A673 (cell line): Measurements from ENCODE around the gene ZNF554. TPM values are rescaled to one million over a fixed set of nuclear protein-coding genes. Genes with fewer than 3 reads are reported as not detected.

Experiments used
- BruUV-seq: library from RNA; stranded (reverse); fragments of 400-500 nt; replicated peaks from 2 replicates; lab custom pipeline; 2021; lab: Mats Ljungman, UMichigan
- CTCF ChIA-PET: fragments of 300-600 bp; sonication (Branson Sonifier 250); formaldehyde crosslinking; loops from one replicate; lab custom pipeline; 2022; ENCODE audit warnings: antibody characterized with exemption; lab: Charles Lee
- POLR2A ChIA-PET: fragments of 300-600 bp; sonication (Branson Sonifier 250); formaldehyde crosslinking; loops from one replicate; lab custom pipeline; 2022; ENCODE audit warnings: antibody characterized with exemption; ENCODE audit not compliant: low non-redundant PET; lab: Charles Lee
- DNase-seq: peaks from one replicate; pipeline ENCODE4 v3.0.0-alpha.2; 2015; ENCODE audit warnings: low spot score
- H3K27ac ChIP-seq: fragments of 200-600 bp; sonication (generic); 2 replicates; pipeline ENCODE4 v1.5.1; 2016; ENCODE audit warnings: mixed run types, low read depth, mild to moderate bottlenecking, mixed read lengths, antibody characterized with exemption, low read length; ENCODE audit not compliant: poor library complexity, severe bottlenecking
- H3K27me3 ChIP-seq: fragments of 200-600 bp; sonication (generic); replicated peaks from 2 replicates; pipeline ENCODE4 v1.6.1; 2017; ENCODE audit warnings: mixed run types, low read depth, mild to moderate bottlenecking, mixed read lengths, antibody characterized with exemption, low read length; ENCODE audit not compliant: insufficient read depth, poor library complexity
- H3K36me3 ChIP-seq: fragments of 200-600 bp; sonication (generic); 2 replicates; pipeline ENCODE4 v1.6.1; 2016; ENCODE audit warnings: mixed run types, mild to moderate bottlenecking, mixed read lengths, antibody characterized with exemption, low read length; ENCODE audit not compliant: insufficient read depth, poor library complexity, severe bottlenecking
- H3K4me1 ChIP-seq: fragments of 200-600 bp; sonication (generic); 2 replicates; pipeline ENCODE4 v1.6.1; 2017; ENCODE audit warnings: mixed run types, mild to moderate bottlenecking, mixed read lengths, antibody characterized with exemption, low read length; ENCODE audit not compliant: insufficient read depth, poor library complexity, severe bottlenecking
- H3K4me3 ChIP-seq: fragments of 200-600 bp; sonication (generic); 2 replicates; pipeline ENCODE4 v1.5.1; 2016; ENCODE audit warnings: low read depth, mixed run types, mild to moderate bottlenecking, mixed read lengths, low read length; ENCODE audit not compliant: poor library complexity, severe bottlenecking
- H3K9me3 ChIP-seq: fragments of 200-600 bp; sonication (generic); 2 replicates; pipeline ENCODE4 v1.6.1; 2016; ENCODE audit warnings: mixed run types, low read depth, mild to moderate bottlenecking, mixed read lengths, antibody characterized with exemption, low read length; ENCODE audit not compliant: poor library complexity, severe bottlenecking
- CTCF ChIP-seq: fragments of 300-800, 200-600 bp; sonication (generic); conservative IDR thresholded peaks from 2 replicates; pipeline ENCODE4 v1.5.1; 2017; ENCODE audit warnings: low read depth, mild to moderate bottlenecking, antibody characterized with exemption, low read length, moderate library complexity, mixed read lengths
- EZH2 ChIP-seq: fragments of 200-600 bp; sonication (generic); IDR thresholded peaks from 2 replicates; pipeline ENCODE4 v1.6.1; 2017; ENCODE audit warnings: borderline replicate concordance, low read depth, mild to moderate bottlenecking, mixed read lengths, antibody characterized with exemption, low read length; ENCODE audit not compliant: poor library complexity, severe bottlenecking
- intact Hi-C: fragments of 100-400 bp; cut with micrococcal nuclease; formaldehyde crosslinking; loops from one replicate; pipeline ENCODE4 v1.10.0; 2022; ENCODE audit not compliant: unreplicated experiment
- total RNA-seq: library from RNA; stranded (reverse); gene quantifications from 2 replicates; pipeline ENCODE4 v1.2.3, GENCODE V29; 2021

ZNF554 gene
- total RNA-seq, 1 experiment from 2014 or later: 3.5 TPM

GRCh38 chr19:2782329-2782935 lies 37.2 kb upstream of the ZNF554 start:
- DNase-seq: no peak
- Histone ChIP-seq H3K4me1 (peaks cover 18% of the 10 kb centered on the region), H3K4me3 (peak overlapping the region; percentile 91), H3K27me3 (no peaks in the 10 kb centered on the region), H3K27ac (peak overlapping the region; percentile 91), H3K36me3 (no peaks in the 10 kb centered on the region), H3K9me3 (no peaks in the 10 kb centered on the region)
- TF ChIP-seq CTCF (no peak), EZH2 (no peak)
- ChIA-PET CTCF (no interaction called here), POLR2A (no interaction called here)
- BruUV-seq: TSS peak; percentile 50
- intact Hi-C loops: no loop called here

- TF ChIP-seq EZH2: no peak
- TF ChIP-seq CTCF: 0 out of 2 replicates have a peak, but pooled peaks have one; percentile 19
- Histone ChIP-seq H3K4me1 (peaks cover 18% of the 10 kb centered on the region), H3K9me3 (no peaks in the 10 kb centered on the region), H3K36me3 (peaks cover 2% of the 10 kb centered on the region), H3K27me3 (no peaks in the 10 kb centered on the region), H3K4me3 (peak within 1 kb of the TSS; percentile 91), H3K27ac (peak within 1 kb of the TSS; percentile 91)
- DNase-seq: peak; percentile 98
- CTCF ChIA-PET: no interaction called here
- BruUV-seq: no TSS peak
- POLR2A ChIA-PET: no interaction called here
- intact Hi-C loops: no loop called here
These were observed 36.5 kb upstream of the ZNF554 start, which contains the start of gene SGTA for GRCh38 chr19:2782936-2783780. SGTA (minus strand) TSS chr19:2783273; CDS start chr19:2769068, 14,205 bp downstream.

GRCh38 chr19:2783781-2784145 lies 35.9 kb upstream of the ZNF554 start:
- Histone ChIP-seq H3K27me3 (no peaks in the 10 kb centered on the region), H3K9me3 (no peaks in the 10 kb centered on the region), H3K27ac (peak overlapping the region; percentile 91), H3K4me3 (peak overlapping the region; percentile 91), H3K4me1 (peaks cover 18% of the 10 kb centered on the region), H3K36me3 (peaks cover 4% of the 10 kb centered on the region)
- POLR2A ChIA-PET: no interaction called here
- DNase-seq: no peak
- intact Hi-C loops: no loop called here
- TF ChIP-seq EZH2 (no peak), CTCF (no peak)
- BruUV-seq: no TSS peak
- CTCF ChIA-PET: no interaction called here
